Measurements from ENCODE around the gene TMEM72.

Gene TMEM72

GRCh38 chr10:44975431-44976331 is 64.5 kb downstream of the TMEM72 start:
- in situ Hi-C loops (cut with MboI; ENCODE audit: low sequenced_read_pairs) = no loop called here

DNA sequence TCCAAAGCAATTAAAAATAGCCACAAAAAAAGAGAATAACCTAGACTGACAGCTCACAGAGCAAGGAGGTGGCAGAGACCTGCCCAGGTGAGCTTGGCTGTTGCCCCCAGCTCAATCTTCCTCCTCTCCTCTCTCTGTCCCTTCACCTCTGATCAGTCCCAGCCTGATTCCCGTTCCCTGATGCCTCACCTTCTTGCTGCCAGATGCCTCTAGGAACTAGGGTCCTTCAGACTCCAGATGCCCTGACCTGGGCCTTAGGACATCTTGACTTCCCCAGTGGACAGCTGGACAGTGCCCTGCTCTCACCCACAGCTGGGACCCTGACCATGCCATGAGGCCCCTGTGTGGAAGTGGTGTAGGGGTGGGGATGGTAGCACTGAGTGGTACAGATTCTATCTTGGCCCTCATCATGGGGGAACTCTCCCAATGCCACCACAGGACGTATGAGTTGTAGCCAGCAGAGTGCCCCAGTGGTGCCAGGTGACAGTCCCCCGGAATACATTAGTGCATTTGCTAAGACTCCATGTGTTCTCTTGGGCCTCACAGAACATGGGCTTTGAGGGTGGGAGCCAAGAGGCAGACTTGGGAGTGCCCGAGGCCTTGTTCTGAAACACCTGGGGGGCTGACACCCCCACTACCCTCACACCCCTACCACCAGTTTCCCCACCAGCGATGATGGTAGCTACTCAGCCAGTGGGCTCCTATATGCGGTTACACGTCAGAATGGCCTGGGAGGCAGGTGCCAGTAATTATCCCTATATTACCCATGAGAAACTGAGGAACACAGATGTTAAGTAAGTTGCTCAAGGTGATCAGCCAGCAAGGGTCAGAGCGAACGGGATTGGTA is 65.4 kb downstream of the TMEM72 start:
- in situ Hi-C loops (cut with MboI; ENCODE audit: low sequenced_read_pairs) = no loop called here

DNA sequence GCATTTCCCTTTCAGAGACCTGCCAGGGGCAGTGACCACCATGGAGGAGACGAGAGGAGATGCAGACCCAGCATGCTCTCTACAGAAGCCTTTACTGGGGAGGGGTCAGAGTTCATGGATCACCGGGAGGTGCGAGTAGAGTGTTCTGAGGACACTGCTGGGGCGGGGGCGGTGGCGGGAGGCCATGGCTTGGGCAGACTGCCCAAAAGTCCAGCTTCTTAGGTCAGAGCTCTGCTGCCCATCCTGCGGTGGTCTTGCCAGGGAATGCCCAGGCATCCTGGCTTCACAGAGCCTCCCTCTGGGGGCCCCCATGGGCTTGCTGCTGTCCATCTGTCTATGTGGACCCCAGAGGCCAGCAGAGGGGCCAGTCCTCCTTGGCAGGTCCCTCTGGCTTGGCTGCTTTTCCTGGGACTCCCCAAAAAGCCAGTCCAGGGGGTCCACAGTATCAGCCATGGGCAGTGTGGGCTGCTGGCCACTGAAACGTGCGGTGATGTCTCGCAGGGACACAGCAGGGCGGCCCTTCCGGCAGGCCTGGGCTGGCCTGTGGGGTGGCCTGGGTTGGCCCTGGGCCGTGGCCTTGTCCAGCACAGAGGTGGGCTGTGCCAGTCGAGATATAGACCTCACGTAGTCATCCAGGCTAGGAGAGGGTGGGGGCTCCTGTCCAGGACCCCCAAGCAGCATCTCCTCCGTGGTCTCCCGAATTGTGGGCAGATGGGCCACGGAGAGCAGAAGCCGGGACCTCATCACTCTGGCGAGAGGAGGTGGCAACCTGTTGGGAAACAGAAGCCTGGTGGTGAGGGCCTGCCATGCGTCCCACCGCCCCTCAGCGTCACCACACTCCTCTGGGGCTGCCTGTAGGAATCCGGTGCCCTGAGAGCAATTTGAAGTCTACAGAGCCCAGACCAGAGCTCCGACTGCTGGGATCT is 66.4 kb downstream of the TMEM72 start:
- in situ Hi-C loops (cut with MboI; ENCODE audit: low sequenced_read_pairs) = no loop called here

DNA sequence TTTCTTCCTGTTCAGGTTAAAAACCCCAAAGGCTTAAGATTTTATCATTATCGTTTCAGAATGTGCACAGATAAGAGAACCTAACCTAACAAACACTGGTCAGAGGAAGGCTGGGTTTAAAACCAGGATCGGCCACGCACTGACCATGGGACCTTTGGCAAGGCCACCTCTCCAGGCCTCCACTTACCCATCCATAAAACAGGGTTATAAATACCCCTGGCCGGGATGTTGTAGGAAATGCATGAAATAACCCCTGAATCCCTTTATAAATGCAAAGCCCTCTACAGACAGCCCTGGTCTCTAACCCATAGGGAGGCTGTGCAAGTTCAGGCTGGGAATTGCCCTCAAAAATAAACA is 67.1 kb downstream of the TMEM72 start:
- in situ Hi-C loops (cut with MboI; ENCODE audit: low sequenced_read_pairs) = no loop called here

GRCh38 chr10:44978570-44979280 is 67.6 kb downstream of the TMEM72 start, which contains the start of gene DEPP1:
TSS of gene DEPP1 (minus strand) at chr10:44978809. CDS start at chr10:44978030, 779 bp downstream.
- in situ Hi-C loops (cut with MboI; ENCODE audit: low sequenced_read_pairs) = no loop called here

DNA sequence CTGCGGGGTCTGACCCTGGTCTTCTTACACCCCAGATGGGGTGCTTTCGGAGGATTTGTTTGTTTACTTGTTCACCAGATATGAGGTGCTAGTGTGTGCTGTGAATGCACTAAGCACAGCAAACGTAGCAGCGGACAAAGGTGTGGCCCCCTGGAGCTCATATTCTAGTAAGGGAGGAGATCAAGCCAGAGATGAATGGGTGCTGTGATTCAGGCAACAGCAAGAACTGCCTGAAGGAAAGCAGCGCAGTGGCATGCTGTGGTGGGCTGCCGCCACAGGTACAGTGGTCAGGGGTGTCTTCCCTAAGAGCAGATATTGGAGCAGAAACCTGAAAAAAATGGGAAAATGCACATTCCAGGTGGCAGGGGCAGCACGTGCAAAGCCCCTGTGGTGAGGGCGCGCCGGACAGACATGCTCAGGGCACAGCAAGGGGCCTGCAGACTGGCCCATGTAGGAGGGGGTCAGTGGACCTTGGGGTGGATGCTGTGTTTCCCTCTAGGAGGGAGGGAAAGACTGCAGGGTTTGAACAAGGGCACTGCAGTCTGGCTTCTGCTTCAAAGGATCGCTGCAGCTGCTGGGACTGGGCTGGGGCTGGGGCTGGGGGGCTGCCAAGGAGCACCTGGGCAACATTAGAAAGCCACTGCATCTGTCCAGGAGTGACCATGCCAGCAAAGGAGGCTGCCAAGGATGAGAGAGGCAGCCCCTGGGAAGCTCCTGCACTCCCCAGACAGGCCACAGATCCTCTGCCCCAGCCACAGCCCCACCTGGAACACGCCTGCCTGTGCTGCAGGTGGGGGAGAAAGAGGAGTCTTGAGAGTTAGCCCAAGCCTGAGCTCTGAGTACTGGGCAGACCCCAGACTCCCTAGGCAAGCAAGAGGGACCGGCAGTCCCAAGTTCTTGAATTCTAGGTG is 68.4 kb downstream of the TMEM72 start:
- in situ Hi-C loops (cut with MboI; ENCODE audit: low sequenced_read_pairs) = no loop called here

DNA sequence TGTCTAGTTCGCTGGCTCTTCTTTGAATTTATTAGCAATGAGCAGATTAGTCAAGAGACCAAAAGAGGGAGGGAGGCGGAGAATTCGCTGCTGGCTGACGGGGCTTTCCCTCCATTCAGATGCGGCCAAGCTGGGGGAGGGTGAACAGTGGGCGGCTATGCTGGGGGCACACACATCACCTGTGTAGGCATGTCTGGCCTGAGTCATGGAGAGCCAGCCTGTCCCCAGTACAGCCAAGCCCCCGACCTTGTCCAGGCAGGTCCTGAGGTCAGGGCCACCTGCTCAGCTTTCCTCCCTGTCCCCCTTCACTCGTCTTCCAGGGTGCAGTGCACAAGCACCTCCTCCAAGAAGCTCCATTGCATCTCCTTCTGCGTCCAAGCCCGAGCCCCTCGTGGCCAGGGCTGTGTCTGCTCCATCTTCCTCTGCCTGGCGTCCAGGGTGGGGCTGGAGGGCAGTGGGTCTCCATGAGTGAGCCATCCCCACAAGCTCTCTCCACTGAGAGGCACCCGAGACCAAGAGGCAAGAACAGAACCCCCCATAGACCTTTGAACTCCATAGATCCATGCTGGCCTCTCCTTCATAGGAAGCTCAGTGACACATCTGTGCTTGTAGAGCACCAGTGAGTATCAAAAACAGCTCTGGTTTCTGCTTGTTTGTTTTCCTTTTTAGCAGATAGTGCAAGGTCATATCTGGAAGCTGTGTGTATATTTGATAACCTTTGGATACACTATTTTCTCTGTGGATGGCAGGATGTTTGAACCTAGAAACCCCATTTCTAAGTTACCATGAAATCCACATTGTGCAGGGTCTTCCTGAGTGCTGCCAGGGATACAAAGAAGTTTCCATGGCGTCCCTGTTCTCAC is 69.4 kb downstream of the TMEM72 start:
- in situ Hi-C loops (cut with MboI; ENCODE audit: low sequenced_read_pairs) = no loop called here

DNA sequence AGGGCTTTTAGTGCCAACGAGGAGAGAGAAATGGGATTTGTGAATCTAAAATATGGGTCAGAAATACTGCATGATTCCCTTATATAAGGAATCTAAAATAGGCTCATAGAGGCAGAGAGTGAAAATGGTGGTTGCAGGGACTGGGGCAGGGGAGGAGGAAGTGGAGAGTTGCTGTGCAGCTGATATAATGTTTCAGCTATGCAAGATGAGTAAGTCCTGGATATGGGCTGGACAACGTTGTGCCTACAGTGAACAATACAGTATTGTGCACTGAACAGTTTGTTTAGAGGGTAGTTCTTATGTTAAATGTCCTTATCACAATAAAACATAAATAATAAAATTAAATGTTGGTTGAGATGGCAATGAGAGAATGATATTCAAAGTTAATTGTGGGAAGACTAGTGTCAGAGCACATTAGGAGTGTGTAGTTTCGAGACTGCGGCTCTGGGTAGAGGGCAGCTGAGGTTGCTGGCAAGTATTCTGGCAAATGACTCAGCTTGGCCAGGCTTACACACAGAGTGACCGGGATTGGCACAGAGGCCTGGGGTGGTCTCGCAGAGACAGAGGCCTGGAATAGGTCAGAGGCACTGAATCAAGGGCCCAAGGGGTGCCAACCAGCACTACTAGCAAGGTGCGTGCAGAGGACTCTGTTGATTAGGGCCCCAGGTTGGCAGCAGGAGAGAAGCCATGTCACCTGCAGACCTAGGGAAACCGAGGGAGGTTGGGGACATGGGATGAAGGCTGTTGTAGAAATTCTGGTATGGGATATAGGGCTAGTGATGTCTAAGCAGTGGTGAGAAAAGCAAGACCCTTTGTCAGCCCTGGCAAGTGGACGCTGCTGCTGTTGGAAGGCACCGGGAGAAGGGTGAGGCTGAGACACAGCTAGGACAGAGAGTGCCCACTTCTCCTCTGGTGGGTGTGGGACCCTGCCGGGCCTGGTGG is 70.3 kb downstream of the TMEM72 start:
- in situ Hi-C loops (cut with MboI; ENCODE audit: low sequenced_read_pairs) = no loop called here

DNA sequence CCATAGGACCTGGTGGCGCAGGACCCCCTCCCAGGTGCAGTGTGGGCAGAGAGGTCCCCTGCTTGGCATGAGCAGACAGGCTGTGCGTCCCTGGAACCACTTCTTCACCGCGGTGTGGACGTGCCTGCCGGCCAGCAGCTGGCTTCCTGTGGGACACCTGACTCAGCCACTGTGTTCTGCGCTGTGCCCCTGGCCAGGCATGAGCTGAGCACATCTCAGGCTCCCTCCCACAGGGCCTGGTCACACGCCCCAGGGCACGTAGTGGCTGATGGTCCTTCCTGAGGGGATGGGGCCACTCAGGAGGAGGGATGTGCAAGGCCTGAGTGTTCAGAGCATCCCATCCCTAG is 71.0 kb downstream of the TMEM72 start:
- in situ Hi-C loops (cut with MboI; ENCODE audit: low sequenced_read_pairs) = no loop called here

DNA sequence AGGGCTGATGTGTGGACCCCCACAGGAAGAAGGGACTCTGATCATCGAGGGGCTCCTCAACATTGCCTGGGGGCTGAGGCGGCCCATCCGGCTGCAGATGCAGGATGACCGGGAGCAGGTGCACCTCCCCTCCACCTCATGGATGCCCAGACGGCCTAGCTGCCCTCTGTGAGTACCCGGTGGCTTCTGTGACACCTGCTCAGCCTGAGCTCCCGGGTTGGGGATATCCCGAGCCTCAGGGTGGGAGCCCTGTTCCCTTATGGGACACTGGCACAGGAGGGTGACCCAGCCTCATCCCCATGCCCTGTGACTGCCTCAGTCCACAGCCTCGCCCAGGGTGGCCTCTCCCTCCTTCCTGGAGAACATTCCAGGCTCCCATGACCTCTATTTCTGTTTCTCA is 71.4 kb downstream of the TMEM72 start:
- in situ Hi-C loops (cut with MboI; ENCODE audit: low sequenced_read_pairs) = no loop called here

DNA sequence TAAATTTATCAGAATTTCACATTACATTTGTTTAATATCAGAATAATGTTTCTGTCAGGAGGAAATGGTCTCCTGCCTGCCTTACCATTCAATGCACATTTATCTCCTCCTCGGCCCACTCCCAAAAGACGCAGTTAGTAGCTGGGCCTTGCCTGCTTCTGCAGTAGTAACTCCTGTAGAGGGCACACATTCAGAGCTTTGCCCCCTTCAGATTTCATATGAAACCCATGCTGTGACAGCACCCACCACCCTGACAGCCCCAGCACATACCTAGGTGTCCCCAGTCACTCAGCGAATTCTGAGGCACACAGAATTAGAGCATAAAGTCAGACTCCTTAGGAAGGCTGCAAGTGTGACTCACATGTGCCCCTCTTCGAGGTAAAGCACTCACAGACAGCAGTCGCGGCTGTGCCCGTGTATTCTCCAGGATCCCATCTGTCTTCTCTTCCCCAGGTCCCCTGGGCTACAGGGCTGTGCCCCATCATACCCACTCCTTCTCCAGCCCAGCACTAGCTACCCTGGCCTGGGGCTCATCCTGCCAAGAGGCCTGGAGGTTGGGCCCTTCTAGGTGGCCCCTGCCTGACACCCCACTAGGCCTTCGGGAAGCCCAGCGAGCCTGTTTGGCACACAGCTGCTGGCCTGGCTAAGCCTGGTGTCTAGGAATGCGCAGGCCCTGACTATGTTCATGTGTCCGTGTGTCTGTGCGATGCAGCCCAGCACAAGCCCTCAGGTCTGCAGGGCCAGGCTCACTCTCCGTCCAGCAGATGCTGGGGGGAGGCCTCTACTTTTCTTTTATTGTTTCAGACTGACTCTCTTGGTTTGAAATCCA is 72.1 kb downstream of the TMEM72 start:
- in situ Hi-C loops (cut with MboI; ENCODE audit: low sequenced_read_pairs) = no loop called here

GRCh38 chr10:44983895-44984278 is 72.8 kb downstream of the TMEM72 start:
- in situ Hi-C loops (cut with MboI; ENCODE audit: low sequenced_read_pairs) = no loop called here

DNA sequence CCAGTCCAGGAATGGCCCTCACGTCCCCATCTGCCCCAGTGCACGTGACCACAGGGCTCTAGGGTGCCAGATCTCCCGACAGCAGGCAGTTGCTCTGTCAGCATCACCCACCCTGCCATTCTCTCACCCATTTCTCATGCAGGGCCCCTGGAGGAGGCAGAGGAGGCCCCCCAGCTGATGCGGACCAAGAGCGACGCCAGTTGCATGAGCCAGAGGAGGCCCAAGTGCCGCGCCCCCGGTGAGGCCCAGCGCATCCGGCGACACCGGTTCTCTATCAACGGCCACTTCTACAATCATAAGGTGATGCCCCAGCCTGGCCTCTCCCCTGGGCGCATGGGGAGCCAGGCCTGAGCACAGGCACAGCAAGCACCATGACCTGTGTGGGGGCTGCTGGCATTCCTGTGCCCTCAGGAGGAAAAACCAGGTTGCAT is 73.5 kb downstream of the TMEM72 start:
- in situ Hi-C loops (cut with MboI; ENCODE audit: low sequenced_read_pairs) = no loop called here

DNA sequence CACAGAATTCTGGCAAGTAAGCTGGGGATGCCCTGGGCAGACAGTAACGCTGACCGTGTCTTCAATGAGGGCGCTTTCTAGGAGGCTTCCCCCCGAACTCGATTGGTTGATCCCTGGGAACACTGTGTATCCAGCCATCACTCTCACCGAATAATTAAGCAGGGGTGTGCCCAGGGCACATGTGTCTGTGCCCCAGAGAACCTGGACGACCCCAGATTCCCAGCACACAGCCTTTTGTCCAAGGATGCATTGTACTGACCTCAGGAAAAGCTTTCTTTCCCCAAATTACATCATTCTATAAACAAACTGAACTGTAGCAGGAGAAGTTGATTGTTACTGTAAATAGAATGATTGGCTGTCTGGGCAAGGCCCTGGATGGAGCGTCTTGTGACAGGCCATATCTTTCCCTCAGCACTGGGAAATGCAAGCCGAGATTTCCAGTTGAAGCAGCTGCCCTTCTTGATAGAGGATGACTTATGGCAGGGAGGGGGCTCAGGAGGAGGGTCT is 74.1 kb downstream of the TMEM72 start:
- in situ Hi-C loops (cut with MboI; ENCODE audit: low sequenced_read_pairs) = no loop called here

- in situ Hi-C loops (cut with MboI; ENCODE audit: low sequenced_read_pairs) = no loop called here
Observed at GRCh38 chr10:44986179-44986578, 75.0 kb downstream of the TMEM72 start.
